MCF 10A (cell line): ENCODE results near the gene KIF1C. TPM values are rescaled to one million over a fixed set of nuclear protein-coding genes. Genes with fewer than 3 reads are reported as not detected.

Experiments used
- BruUV-seq: library from RNA; stranded (reverse); fragments of 400-500 nt; replicated peaks from 2 replicates; lab custom pipeline; 2021; lab: Mats Ljungman, UMichigan
- CTCF ChIA-PET: fragments of 300-600 bp; sonication (Branson Sonifier 250); formaldehyde crosslinking; extraction: SDS; loops from one replicate; lab custom pipeline; 2021; ENCODE audit warnings: antibody characterized with exemption, inconsistent platforms; lab: Yijun Ruan, JAX
- POLR2A ChIA-PET: fragments of 300-600, 350-650 bp; sonication (Branson Sonifier 250); formaldehyde crosslinking; extraction: SDS; loops from one replicate; lab custom pipeline; 2020; ENCODE audit warnings: antibody characterized with exemption, inconsistent platforms; lab: Yijun Ruan, JAX
- DNase-seq: peaks from one replicate; pipeline ENCODE4 v3.0.0-alpha.2; 2018; ENCODE audit not compliant: unreplicated experiment
- H3K27ac Mint-ChIP-seq: one replicate; pipeline ENCODE4 v1.8.0; 2022; ENCODE audit warnings: mild to moderate bottlenecking, low read depth, mixed read lengths; ENCODE audit not compliant: unreplicated experiment
- H3K27me3 Mint-ChIP-seq: one replicate; pipeline ENCODE4 v1.8.0; 2022; ENCODE audit warnings: mixed read lengths; ENCODE audit not compliant: insufficient read depth, unreplicated experiment
- H3K36me3 Mint-ChIP-seq: one replicate; pipeline ENCODE4 v1.8.0; 2022; ENCODE audit warnings: mild to moderate bottlenecking, moderate library complexity, mixed read lengths; ENCODE audit not compliant: insufficient read depth, unreplicated experiment
- H3K4me1 Mint-ChIP-seq: one replicate; pipeline ENCODE4 v1.8.0; 2022; ENCODE audit warnings: mixed read lengths; ENCODE audit not compliant: insufficient read depth, unreplicated experiment
- H3K4me3 Mint-ChIP-seq: one replicate; pipeline ENCODE4 v1.8.0; 2022; ENCODE audit warnings: mild to moderate bottlenecking, moderate library complexity, mixed read lengths; ENCODE audit not compliant: unreplicated experiment
- H3K9me3 Mint-ChIP-seq: one replicate; pipeline ENCODE4 v1.8.0; 2022; ENCODE audit warnings: mixed read lengths; ENCODE audit not compliant: unreplicated experiment
- intact Hi-C: fragments of 100-400 bp; cut with micrococcal nuclease; formaldehyde crosslinking; loops from 2 replicates; pipeline ENCODE4 v1.14.1; 2022
- total RNA-seq: library from RNA; stranded (reverse); gene quantifications from 2 replicates; pipeline ENCODE4 v1.2.3, GENCODE V29; 2022
- TF ChIP-seq, protein P1 (sequence below): fragments of 200-600 bp; IDR thresholded peaks from one replicate; pipeline ENCODE4 v1.8.0; 2022; ENCODE audit warnings: antibody characterized with exemption, mild to moderate bottlenecking; ENCODE audit not compliant: unreplicated experiment

Gene KIF1C
- total RNA-seq, 1 experiment from 2014 or later, result 84.8 TPM

DNA sequence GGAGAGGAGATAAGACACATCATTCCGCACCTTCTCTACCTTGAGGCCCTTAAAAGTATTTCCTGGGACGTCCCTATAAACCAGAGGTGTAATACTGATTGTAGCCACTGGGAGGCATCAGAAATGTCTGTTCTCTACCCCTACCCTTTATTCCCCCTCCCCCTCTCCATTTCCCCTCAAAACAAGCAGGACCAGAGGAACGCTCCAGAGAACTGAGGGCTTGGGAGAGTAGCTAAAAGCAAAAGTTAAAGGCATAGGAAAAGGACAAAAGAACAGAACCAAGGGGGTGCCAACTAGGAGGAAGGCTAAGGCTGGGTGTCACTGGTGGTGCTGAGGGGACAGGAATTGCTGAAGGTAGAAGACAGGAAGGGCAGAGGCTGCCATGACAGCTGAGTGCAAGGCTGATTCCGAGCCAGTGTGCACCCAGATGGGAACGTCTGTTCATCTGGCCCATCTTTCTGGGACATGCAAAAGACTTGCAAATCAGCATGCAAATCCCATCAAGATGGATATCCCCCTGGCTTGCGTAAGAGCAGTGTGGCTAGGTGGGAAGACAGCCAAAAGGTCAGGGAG lies 17.0 kb upstream of the KIF1C start:
- DNase-seq, result peak; percentile 63
- peaks cover 5% of the 10 kb centered on the region for H3K4me1 Mint-ChIP-seq
- H3K9me3 Mint-ChIP-seq, result no peaks in the 10 kb centered on the region
- H3K27ac Mint-ChIP-seq, result no peak overlapping the region
- H3K4me3 Mint-ChIP-seq, result no peak overlapping the region
- TF ChIP-seq, protein P1, sequence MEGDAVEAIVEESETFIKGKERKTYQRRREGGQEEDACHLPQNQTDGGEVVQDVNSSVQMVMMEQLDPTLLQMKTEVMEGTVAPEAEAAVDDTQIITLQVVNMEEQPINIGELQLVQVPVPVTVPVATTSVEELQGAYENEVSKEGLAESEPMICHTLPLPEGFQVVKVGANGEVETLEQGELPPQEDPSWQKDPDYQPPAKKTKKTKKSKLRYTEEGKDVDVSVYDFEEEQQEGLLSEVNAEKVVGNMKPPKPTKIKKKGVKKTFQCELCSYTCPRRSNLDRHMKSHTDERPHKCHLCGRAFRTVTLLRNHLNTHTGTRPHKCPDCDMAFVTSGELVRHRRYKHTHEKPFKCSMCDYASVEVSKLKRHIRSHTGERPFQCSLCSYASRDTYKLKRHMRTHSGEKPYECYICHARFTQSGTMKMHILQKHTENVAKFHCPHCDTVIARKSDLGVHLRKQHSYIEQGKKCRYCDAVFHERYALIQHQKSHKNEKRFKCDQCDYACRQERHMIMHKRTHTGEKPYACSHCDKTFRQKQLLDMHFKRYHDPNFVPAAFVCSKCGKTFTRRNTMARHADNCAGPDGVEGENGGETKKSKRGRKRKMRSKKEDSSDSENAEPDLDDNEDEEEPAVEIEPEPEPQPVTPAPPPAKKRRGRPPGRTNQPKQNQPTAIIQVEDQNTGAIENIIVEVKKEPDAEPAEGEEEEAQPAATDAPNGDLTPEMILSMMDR, result peak; percentile 60
- no peaks in the 10 kb centered on the region for H3K27me3 Mint-ChIP-seq
- ChIA-PET POLR2A (interaction anchor here (1.0 kb wide), 1 partner anchor 9 kb away, joined by 4 read pairs; no protein-coding TSS in a partner anchor), CTCF (interaction anchor here (0.6 to 3.6 kb wide), 19 partner anchors 8 to 1631 kb away, joined by 3 to 50 read pairs (median 4); no protein-coding TSS in a partner anchor)
- peaks cover 70% of the 10 kb centered on the region for H3K36me3 Mint-ChIP-seq
- intact Hi-C loops, result loop anchor here (1.0 kb wide), 1 partner anchor 82 kb away; no protein-coding TSS in a partner anchor
- BruUV-seq, result no TSS peak

DNA sequence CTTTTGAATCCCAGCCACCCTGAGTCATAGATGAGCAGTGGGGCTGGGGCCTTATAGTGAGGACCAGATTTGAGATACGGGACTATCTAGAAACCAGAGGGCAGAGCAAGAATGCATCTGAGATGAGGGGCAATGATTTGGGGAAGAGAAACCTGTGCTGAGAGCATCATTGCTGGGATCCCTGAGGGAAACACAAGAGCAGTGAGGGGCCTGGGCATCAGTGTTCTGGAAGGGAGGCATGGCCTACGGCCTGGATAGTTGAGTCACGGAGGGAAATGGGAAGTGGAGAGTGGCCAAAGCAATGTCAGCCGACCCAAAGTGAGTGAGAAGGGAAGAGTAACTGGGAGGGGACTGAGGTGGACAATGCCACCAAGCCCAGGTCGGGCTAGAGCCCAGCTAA lies 15.4 kb upstream of the KIF1C start:
- TF ChIP-seq, protein P1, result no peak
- H3K4me3 Mint-ChIP-seq, result no peak overlapping the region
- no peak for DNase-seq
- no TSS peak for BruUV-seq
- CTCF ChIA-PET, result interaction anchor here (0.9 to 1.0 kb wide), 2 partner anchors 8 to 48 kb away, joined by 3 read pairs; no protein-coding TSS in a partner anchor
- peaks cover 13% of the 10 kb centered on the region for H3K4me1 Mint-ChIP-seq
- H3K27me3 Mint-ChIP-seq, result no peaks in the 10 kb centered on the region
- H3K36me3 Mint-ChIP-seq, result peaks cover 57% of the 10 kb centered on the region
- H3K9me3 Mint-ChIP-seq, result no peaks in the 10 kb centered on the region
- H3K27ac Mint-ChIP-seq, result no peak overlapping the region
- intact Hi-C loops, result no loop called here
- POLR2A ChIA-PET, result interaction anchor here (0.7 to 1.0 kb wide), 3 partner anchors 13 to 34 kb away, joined by 3 to 4 read pairs (median 3); no protein-coding TSS in a partner anchor

DNA sequence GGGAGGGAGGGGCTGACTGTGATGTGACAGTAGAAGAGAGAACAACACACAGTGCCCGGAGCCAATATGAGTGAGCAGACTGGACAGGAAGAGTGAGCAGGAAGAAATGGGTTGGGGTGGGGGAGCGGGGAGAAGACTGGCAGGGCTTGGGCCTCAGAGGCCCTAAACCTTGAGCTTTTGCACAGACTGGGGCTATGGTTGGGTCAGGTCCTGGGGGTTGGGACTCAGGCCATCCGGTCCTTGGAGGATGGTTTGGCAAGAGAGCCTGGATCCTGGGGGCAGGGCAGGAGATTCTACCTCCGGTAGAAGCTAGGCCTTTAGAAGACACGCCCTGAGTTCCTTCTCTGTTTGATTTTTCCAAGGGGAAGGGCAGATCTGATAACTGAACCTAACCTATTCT lies 11.3 kb upstream of the KIF1C start:
- TF ChIP-seq, protein P1, result no peak
- H3K27me3 Mint-ChIP-seq, result no peaks in the 10 kb centered on the region
- peak overlapping the region; percentile 84 for H3K27ac Mint-ChIP-seq
- peak; percentile 39 for DNase-seq
- peaks cover 25% of the 10 kb centered on the region for H3K36me3 Mint-ChIP-seq
- ChIA-PET CTCF (interaction anchor here (0.8 to 1.7 kb wide), 7 partner anchors 12 to 196 kb away, joined by 3 to 10 read pairs (median 4); partner anchors contain the start of genes KIF1C and SPAG7), POLR2A (interaction anchor here (0.9 to 5.6 kb wide), 12 partner anchors 8 to 179 kb away, joined by 3 to 81 read pairs (median 6); partner anchors contain the start of genes INCA1, KIF1C, PFN1 and PLD2)
- H3K4me3 Mint-ChIP-seq, result peak overlapping the region; percentile 87
- no peaks in the 10 kb centered on the region for H3K9me3 Mint-ChIP-seq
- no TSS peak for BruUV-seq
- intact Hi-C loops, result no loop called here
- peaks cover 28% of the 10 kb centered on the region for H3K4me1 Mint-ChIP-seq
